RWPE1 (cell line): ENCODE data around the gene AMZ2.
"Not testable (repeated sequence)": the region's sequence is repeated elsewhere in the genome, so short reads cannot be mapped to it uniquely, and the experiment has no call there.

ENCODE experiments used
- CTCF ChIA-PET: fragments of 350-600 bp; sonication (Branson Sonifier 250); formaldehyde crosslinking; extraction: SDS; loops from one replicate; lab custom pipeline; 2021; lab: Yijun Ruan, JAX
- POLR2A ChIA-PET: fragments of 400-600 bp; formaldehyde crosslinking; extraction: SDS; loops from one replicate; lab custom pipeline; 2020; ENCODE audit warnings: antibody characterized with exemption; ENCODE audit not compliant: low non-redundant PET; lab: Yijun Ruan, JAX
- DNase-seq: peaks from one replicate; pipeline ENCODE4 v3.0.0; 2012; ENCODE audit warnings: low spot score
- H3K27ac ChIP-seq: fragments of 450-650 bp; 2 replicates; pipeline ENCODE4 v1.5.1; 2017
- TF ChIP-seq, protein P1 (sequence below): fragments of 450-650 bp; conservative IDR thresholded peaks from 2 replicates; pipeline ENCODE4 v1.5.1; 2017; ENCODE audit warnings: low read depth, mild to moderate bottlenecking

Gene AMZ2

DNA sequence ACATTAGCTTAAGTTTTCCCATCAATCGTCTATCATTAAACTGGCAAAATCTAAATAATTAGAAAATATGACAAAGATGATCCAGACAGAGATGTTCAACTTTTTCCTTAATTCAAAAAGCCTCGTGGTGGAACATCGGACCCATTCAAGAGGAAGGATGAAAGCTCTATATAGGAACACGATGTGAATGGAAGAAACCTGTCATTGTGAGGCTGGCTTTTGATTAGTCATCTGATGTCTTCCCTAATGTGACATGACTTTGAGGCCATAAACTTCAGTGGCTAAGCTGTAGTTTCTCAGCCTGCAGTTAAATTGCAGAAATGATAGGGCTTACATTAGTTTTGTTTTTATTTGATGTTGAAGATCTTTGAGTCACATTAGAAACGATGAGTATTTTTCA, 1.0 kb downstream of the AMZ2 start:
- H3K27ac ChIP-seq, result no peak overlapping the region
- CTCF ChIA-PET, result interaction anchor here (0.8 to 1.8 kb wide), 3 partner anchors 49 to 222 kb away, joined by 3 to 6 read pairs (median 4); no protein-coding TSS in a partner anchor
- TF ChIP-seq, protein P1, sequence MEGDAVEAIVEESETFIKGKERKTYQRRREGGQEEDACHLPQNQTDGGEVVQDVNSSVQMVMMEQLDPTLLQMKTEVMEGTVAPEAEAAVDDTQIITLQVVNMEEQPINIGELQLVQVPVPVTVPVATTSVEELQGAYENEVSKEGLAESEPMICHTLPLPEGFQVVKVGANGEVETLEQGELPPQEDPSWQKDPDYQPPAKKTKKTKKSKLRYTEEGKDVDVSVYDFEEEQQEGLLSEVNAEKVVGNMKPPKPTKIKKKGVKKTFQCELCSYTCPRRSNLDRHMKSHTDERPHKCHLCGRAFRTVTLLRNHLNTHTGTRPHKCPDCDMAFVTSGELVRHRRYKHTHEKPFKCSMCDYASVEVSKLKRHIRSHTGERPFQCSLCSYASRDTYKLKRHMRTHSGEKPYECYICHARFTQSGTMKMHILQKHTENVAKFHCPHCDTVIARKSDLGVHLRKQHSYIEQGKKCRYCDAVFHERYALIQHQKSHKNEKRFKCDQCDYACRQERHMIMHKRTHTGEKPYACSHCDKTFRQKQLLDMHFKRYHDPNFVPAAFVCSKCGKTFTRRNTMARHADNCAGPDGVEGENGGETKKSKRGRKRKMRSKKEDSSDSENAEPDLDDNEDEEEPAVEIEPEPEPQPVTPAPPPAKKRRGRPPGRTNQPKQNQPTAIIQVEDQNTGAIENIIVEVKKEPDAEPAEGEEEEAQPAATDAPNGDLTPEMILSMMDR, result no peak
- POLR2A ChIA-PET, result interaction anchor here (0.7 kb wide), 1 partner anchor 986 kb away, joined by 3 read pairs; no protein-coding TSS in a partner anchor
- no peak for DNase-seq

DNA sequence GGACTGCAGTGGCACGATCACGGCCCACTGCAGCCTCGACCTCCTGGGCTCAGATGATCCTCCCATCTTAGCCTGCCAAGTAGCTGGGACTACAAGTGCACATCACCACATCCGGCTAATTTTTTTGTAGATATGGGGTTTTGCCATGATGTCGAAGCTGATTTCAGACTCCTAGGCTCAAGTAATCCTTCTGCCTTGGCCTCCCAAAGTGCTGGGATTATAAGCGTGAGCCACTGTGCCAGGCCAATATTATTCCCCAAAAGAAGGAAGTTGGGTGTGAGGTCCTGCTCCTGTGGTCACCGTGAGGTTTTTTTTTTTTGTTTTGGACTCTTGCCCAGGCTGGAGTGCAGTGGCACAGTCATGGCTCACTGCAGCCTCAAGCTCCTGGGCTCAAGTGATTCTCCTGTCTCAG, 1.5 kb downstream of the AMZ2 start:
- no peak for DNase-seq
- TF ChIP-seq, protein P1, result no peak
- ChIA-PET POLR2A (no interaction called here), CTCF (interaction anchor here (0.7 to 1.8 kb wide), 3 partner anchors 14 to 53 kb away, joined by 3 to 6 read pairs (median 3); no protein-coding TSS in a partner anchor)
- H3K27ac ChIP-seq, result no peak overlapping the region

DNA sequence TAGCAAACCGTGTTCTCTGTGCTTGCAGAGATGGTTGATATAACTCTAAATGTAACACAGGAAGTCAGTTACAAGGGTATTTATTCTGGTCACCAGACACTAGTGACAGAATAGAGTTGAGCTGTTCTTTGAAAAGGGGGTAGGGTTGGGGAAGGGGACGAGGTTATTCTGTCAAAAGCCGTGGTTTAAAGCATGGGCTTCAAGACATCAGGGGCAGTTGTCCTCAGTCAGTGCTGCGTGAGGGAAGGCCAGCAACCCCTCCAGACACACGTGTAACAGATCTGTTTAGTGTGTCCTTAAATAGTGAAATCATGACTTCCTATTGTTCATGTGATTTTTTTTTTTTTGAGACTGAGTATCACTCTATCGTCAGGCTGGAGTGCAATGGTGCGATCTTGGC, 5.6 kb downstream of the AMZ2 start:
- DNase-seq, POLR2A ChIA-PET, H3K27ac ChIP-seq: not testable (repeated sequence)
- CTCF ChIA-PET, result interaction anchor here (0.6 kb wide), 1 partner anchor 8 kb away, joined by 3 read pairs; no protein-coding TSS in a partner anchor

DNA sequence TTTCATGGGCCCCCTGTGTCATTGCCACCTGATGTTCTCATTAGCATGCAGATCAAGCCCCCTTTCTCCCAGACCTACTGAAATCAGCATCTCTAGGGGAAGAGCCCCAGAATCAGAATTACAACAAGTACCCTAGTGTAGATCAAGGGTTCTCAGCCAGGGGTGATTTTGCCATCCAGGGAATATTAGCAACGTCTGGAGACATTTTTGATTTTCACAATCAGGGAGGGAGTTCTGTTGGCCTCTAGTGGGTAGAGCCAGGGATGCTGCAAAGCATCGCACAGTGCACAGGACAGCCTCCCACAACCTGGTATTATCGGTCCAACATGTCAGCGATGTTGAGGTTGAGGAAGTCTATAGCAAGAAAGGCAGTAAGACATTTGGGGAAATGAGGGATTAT, 7.3 kb downstream of the AMZ2 start:
- H3K27ac ChIP-seq, result no peak overlapping the region
- DNase-seq, result no peak
- CTCF ChIA-PET, result interaction anchor here (1.0 kb wide), 1 partner anchor 185 kb away, joined by 3 read pairs; no protein-coding TSS in a partner anchor
- TF ChIP-seq, protein P1, result no peak
- POLR2A ChIA-PET, result no interaction called here

DNA sequence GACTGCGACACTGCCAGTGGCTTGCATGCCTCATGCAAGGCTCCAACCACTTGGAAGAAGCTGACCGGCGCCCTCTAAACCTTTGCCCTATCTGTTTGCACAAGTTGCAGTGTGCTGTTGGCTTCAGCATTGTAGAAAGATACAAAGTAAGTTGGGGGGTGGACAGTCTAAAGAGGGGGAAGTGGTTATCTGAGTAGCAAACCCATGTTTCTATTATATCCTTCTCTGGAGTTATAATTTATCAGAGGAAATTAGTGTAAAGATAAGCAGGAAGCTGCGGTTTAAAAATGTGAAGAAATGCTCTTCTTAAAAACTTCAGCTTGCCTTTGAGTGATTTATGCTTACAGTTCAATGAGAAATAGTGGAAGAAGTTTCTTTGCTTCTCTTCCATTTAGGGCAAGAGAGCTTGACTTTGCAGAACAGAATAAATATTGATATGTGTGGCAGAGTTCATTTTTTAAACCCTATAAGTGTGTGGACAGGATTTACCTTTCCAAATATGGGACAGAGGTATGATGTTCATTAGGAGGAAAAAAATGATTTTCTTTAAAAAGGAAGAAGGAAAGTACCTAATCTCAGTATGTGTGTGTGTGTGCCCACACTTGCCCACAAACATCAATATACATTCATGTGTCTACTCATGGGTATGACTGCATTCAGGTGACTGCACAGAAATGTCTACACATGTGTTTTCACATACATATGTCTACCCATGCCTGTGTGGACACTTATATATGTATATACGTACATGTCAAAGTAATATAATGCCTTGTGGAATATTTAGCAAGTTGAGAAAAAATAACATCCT, 8.1 kb downstream of the AMZ2 start:
- ChIA-PET POLR2A (no interaction called here), CTCF (interaction anchor here (0.6 kb wide), 1 partner anchor 96 kb away, joined by 4 read pairs; no protein-coding TSS in a partner anchor)
- no peak overlapping the region for H3K27ac ChIP-seq
- TF ChIP-seq, protein P1, result no peak
- no peak for DNase-seq

DNA sequence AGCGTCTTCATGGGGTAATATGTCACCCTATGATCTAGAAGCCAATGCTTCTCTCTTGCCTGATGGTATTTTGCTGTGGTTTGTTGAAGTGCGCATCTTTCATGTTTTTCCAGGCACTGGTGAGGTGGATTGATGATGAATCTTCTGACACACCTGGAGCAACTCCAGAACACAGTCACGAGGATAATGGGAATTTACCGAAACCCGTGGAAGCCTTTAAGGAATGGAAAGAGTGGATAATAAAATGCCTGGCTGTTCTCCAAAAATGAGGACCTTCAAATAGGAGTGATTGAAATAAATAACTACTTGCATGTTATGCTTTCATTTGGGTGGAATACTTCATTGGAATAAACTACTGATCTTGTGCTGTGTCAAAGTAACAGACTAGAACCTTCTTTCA, 8.9 kb downstream of the AMZ2 start:
- CTCF ChIA-PET, POLR2A ChIA-PET, H3K27ac ChIP-seq: not testable (repeated sequence)

DNA sequence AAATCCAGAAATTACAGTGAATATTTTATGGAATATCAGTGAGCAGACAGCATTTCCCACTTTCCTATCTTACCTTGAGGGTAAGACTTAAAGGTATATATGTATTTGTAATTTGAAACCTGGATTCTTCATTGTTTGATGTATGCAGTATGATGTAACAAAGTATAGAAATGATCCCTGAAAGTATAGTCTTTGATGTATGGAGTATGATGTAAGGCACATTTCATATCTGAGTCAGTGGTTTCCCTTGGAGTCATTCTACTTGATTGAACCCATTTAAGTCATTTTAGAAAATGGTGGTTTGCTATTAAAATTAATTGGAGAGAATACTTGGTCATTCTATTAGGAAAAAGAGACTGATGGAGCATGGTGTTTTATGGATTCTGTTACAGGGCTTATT, 10.1 kb downstream of the AMZ2 start:
- no peak overlapping the region for H3K27ac ChIP-seq
- ChIA-PET CTCF (no interaction called here), POLR2A (no interaction called here)
- no peak for DNase-seq
- TF ChIP-seq, protein P1, result no peak

More for the DNA sequence above, 8.9 kb downstream of the AMZ2 start:
- not testable (repeated sequence) for DNase-seq

DNA sequence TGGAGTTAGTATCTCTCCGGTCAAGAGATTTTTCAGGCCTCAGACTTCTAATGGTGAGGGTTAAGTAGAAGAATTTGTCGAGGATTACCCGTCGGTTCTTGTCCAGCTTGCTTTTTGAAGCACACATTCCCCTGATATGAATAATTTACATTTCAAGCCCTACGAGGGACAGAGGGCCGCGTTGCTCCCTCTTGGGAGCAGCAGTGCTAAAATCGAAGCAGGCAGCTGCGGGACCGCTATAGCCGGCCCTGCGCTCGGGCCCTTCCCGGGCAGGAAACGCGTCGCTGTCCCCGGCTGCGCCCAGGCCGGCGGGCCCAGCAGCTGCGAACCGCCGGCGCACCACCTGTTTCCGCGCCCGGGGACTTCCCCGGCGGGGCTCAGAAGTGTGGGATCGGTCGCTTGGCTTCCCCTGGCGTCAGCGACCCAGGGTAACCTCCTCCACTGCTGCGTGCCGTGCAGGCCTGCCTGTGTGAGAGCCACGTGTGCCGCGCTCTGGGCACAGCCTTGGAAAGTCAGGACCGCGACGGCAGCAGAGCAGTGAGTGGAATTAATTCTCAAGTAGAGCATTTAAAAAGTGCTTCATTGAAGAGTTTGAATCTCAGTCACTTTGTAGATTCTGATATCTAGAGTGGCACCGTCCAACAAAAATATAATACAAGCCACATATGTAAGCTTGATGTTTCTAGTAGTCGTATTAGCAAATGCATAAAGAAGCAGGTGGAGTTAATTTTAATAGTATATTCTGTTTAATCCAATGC, 11.2 kb downstream of the AMZ2 start:
- H3K27ac ChIP-seq, DNase-seq, POLR2A ChIA-PET, CTCF ChIA-PET: not testable (repeated sequence)

DNA sequence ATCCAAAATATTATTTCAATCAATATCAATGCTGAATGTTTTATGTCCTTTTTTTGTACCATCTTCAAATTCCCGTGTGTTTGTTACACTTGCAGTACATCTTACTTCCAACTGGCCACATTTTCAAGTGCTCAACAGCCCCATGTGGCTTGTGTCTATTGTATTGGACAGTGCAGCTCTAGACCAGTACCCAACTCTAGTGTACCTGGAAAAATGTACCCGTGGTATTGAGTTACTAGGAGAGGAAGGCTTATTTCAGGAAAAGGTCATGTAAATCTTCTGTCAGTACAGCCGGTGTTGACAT, 11.8 kb downstream of the AMZ2 start:
- DNase-seq, POLR2A ChIA-PET, H3K27ac ChIP-seq, CTCF ChIA-PET: not testable (repeated sequence)
